GM12801 (cell line): ENCODE data around the gene PLXDC2.

ENCODE experiments used
- CTCF ChIP-seq: IDR thresholded peaks from one replicate; pipeline ENCODE4 v1.5.1; 2011; ENCODE audit warnings: control low read depth; ENCODE audit not compliant: insufficient read length; ENCODE audit errors: extremely low read depth

PLXDC2 gene

DNA sequence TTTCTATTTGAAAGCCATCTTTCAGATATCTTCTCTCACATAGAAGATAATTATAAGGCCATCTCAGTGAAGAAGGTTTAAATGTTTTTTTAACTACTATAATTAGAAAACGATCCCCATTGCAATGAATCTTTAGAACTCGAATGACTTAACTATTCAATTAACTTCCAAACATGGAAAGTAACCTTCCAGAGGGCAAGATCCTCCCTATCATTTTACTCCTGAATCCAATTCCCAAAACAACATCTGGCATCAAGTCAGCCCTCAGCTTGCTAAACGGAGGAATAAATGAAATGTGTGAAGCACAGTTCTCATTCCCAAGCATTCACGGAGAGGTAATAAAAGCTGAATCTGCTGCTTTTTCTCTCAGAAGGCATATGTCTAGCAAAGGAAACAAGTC is 293.4 kb downstream of the PLXDC2 start:
- TF ChIP-seq CTCF, result no peak

- no peak for TF ChIP-seq CTCF
These were observed 294.2 kb downstream of the PLXDC2 start for GRCh38 chr10:20110125-20111100.

DNA sequence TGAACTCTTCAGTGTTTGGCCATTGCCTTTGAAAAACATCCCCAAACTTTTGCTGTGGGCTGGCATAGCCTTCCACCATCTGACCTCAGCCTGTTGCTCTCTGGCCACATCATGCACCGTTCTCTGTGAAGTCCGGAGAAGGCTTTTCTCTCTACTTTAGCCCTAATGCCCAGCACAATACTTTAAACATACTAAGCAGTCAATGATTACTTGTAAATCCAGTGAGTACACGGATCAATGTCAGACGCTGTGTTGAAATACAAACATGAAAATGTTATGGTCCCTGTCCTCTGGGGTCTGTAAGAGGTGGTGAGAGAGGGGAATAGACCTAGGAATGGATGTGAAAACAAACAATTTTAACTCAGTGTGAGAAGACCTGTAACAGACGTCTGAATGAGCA is 297.9 kb downstream of the PLXDC2 start:
- TF ChIP-seq CTCF, result no peak

GRCh38 chr10:20115894-20116293 is 299.7 kb downstream of the PLXDC2 start:
- no peak for TF ChIP-seq CTCF

DNA sequence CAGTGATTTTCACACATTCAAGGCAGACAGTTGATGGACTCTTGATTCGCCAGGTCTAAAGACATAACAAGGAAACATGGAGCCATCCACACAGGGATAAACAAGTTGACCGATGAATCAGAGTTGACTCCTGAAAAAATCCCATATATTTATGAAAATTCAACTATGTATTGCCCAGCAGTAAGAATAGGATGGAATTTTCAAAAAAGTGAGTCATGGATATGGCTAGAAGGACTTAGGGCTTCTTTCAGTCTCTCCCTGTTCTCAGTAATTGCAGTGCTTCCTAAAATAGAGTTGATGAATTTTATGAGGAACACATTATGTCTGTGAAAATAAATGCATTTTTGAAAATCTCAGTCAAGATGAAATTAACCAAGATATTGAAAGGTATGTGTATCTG is 301.2 kb downstream of the PLXDC2 start:
- TF ChIP-seq CTCF, result no peak

- TF ChIP-seq CTCF, result no peak
These were observed 301.9 kb downstream of the PLXDC2 start for GRCh38 chr10:20118119-20118518.

- no peak for TF ChIP-seq CTCF
These were observed 312.6 kb downstream of the PLXDC2 start for GRCh38 chr10:20128811-20129210.
